NOMO-1 (cell line): ENCODE data around the gene TKTL1.
"Not testable (repeated sequence)": the region's sequence is repeated elsewhere in the genome, so short reads cannot be mapped to it uniquely, and the experiment has no call there.

Source experiments
- DNase-seq, 2 experiments: peaks; one replicate each; lab custom pipeline; 2025; ENCODE audit not compliant: unreplicated experiment in 2 of 2; lab: John Stamatoyannopoulos, UW

The TKTL1 gene, protein sequence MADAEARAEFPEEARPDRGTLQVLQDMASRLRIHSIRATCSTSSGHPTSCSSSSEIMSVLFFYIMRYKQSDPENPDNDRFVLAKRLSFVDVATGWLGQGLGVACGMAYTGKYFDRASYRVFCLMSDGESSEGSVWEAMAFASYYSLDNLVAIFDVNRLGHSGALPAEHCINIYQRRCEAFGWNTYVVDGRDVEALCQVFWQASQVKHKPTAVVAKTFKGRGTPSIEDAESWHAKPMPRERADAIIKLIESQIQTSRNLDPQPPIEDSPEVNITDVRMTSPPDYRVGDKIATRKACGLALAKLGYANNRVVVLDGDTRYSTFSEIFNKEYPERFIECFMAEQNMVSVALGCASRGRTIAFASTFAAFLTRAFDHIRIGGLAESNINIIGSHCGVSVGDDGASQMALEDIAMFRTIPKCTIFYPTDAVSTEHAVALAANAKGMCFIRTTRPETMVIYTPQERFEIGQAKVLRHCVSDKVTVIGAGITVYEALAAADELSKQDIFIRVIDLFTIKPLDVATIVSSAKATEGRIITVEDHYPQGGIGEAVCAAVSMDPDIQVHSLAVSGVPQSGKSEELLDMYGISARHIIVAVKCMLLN

DNA sequence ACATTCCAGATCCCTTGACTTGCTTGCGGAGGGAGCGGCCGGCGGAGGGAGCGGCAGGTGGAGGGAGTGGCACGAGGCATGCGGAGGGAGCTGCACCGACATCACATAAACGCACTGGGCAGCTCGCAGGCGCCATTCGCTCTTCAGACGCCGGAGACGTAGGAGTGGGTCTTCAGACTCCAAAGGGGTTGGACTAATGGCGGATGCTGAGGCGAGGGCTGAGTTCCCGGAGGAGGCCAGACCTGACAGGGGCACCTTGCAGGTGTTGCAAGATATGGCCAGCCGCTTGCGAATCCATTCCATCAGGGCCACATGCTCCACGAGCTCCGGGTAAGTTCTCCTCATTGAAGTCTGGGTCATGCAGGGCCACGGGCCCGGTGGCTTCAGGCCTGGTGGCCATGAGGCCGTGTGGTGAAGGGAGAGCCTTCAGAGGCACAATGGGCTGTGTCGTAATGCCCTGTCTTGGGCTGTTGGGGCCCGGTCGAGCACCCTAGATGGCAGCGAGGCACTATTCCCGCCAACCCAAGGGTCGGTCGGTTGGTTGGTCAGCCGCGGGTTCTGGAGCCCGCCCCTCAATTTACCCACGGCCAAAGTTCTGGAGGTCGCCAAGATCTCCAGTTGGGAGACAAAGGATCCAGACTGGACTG, at the start of gene TKTL1:
Gene TKTL1, plus strand, starts transcription at position 132 of the 647 bp plus-strand sequence. Its CDS starts 65 bp downstream, at position 197.
- no peak for DNase-seq

DNA sequence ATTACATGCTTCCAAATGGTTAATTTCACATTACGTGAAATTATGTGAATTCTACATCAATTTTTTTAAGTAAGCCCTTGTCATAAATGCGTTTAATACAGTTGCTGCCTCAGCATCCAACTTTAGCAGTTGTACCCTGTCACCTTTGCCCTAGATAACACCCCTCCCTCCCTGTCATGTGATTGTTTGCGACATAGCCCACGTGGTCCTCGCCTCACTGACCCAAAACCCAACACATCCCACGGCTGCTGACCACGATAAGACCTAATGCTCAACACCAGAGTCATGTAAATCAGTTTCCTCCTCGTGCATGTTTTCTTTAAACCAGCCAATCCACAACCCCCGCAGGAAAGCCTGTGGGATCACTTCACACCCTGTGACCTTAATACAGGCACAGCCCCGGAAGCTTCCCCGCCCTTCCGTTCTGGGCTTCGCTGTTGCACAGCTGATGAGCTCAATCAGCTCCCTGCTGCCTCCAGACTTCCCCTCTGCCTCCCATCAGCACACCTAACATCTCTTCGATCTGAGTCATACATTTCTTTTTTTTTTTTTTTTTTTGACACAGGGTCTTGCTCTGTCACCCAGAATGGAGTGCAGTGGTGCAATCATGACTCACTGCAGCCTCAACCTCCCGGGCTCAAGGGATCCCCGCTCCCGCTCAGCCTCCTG, 48.1 kb upstream of the TKTL1 start:
- DNase-seq: not testable (repeated sequence)

DNA sequence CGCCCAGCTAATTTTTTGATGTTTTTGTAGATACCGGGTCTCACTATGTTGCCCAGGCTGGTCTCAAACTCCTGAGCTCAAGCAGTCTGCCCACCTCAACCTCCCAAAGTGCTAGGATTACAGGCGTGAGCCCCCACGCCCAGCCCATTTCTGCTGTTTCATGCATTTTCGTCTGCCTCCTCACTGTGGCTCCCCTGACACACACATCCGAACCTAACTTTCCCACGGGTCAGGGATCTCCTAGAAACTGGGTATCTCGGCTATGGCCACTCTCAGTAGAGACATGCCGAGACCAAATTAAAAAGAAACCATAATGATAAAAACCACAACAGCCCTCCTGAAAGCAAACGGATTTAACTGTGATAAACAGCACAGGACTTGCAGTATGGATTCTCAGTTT, 47.5 kb upstream of the TKTL1 start:
- not testable (repeated sequence) for DNase-seq

DNA sequence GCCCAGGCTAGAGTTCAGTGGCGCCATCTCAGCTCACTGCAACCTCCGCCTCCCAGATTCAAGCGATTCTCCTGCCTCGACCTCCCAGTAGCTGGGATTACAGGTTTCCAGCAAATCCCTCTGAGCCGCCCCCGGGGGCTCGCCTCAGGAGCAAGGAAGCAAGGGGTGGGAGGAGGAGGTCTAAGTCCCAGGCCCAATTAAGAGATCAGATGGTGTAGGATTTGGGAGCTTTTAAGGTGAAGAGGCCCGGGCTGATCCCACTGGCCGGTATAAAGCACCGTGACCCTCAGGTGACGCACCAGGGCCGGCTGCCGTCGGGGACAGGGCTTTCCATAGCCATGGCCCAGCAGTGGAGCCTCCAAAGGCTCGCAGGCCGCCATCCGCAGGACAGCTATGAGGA, 38.3 kb upstream of the TKTL1 start, which contains the start of gene OPN1MW3:
Gene OPN1MW3, plus strand, starts transcription at position 301 of the 400 bp plus-strand sequence. Its CDS starts 38 bp downstream, at position 339.
- DNase-seq: not testable (repeated sequence)

DNA sequence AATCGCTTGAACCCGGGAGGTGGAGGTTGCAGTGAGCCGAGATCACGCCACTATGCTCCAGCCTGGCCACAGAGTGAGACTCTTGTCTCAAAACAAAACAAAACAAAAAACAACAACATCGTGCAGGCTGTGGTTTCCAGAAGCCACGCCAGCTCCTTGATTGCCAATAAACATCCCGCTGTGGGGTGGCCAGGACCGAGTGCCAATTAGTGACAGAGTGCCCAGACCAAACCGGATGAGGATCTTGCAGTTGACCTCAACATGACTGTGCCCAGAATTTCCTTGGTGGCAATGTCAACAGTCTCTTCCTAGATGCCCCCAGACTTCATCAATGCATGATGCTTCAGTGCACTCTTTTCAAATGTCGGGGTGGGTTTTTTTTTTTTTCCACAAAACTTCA, 36.9 kb upstream of the TKTL1 start:
- DNase-seq: not testable (repeated sequence)

DNA sequence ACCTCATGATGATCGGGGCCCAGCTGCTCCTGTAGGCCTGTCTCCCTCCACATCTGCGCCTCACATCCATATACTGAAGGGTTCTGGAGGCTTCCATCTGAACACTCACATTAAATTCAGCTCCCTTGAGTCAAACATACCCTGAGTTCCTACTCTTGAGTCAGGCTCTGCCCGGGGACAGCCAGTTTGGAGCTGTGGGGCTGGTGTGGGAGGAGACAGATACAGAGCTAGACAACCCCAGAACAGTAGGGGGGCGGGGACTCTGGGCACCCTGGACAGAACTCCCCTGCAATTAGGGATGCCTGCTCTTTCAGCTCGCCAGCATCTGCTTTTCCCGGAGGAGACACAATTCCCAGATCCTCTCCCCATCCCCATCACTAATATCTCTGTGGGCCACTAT, 32.5 kb upstream of the TKTL1 start:
- not testable (repeated sequence) for DNase-seq

DNA sequence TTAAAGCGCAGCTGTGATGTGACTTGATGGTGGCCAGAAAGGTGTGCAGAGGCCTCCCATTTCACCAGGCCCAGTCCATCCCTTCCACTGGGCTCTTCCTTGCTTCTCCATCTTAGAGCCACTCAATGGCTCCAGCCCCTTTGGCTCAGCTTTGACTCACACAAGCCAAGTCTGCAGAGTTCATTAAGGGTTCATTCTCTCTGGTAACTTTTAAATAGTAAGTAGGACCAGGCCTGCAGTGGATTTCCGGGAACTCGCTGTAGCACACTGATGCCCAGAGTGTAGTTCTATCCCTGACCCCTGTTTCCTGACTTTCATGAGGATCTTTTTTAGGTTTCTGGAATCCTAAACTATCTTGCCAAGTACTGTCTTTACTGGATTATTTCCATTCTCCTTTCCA, 26.4 kb upstream of the TKTL1 start:
- not testable (repeated sequence) for DNase-seq

DNA sequence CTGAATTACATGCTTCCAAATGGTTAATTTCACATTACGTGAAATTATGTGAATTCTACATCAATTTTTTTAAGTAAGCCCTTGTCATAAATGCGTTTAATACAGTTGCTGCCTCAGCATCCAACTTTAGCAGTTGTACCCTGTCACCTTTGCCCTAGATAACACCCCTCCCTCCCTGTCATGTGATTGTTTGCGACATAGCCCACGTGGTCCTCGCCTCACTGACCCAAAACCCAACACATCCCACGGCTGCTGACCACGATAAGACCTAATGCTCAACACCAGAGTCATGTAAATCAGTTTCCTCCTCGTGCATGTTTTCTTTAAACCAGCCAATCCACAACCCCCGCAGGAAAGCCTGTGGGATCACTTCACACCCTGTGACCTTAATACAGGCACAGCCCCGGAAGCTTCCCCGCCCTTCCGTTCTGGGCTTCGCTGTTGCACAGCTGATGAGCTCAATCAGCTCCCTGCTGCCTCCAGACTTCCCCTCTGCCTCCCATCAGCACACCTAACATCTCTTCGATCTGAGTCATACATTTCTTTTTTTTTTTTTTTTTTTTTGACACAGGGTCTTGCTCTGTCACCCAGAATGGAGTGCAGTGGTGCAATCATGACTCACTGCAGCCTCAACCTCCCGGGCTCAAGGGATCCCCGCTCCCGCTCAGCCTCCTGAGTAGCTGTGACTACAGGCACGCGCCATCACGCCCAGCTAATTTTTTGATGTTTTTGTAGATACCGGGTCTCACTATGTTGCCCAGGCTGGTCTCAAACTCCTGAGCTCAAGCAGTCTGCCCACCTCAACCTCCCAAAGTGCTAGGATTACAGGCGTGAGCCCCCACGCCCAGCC, 10.9 kb upstream of the TKTL1 start:
- DNase-seq: not testable (repeated sequence)

DNA sequence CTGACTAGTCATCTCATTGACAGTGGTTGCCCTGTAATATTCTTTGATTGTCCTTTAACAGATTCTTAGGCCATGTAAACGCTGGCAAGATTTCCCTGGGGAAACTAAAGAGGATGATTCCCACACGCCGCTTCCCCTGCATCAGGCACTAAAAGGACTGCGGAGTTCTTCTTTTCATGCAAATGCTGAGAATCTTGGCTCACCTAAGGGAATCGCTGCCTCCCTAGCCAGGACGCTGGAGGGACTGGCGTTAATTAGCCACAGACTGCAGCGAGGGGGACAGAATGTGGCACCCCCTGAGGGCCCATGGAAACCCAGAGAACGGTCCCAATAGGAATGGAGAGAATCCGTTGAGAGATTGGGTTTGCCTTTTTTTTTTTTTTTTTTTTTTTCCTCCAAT, 9.2 kb upstream of the TKTL1 start:
- DNase-seq: not testable (repeated sequence)

DNA sequence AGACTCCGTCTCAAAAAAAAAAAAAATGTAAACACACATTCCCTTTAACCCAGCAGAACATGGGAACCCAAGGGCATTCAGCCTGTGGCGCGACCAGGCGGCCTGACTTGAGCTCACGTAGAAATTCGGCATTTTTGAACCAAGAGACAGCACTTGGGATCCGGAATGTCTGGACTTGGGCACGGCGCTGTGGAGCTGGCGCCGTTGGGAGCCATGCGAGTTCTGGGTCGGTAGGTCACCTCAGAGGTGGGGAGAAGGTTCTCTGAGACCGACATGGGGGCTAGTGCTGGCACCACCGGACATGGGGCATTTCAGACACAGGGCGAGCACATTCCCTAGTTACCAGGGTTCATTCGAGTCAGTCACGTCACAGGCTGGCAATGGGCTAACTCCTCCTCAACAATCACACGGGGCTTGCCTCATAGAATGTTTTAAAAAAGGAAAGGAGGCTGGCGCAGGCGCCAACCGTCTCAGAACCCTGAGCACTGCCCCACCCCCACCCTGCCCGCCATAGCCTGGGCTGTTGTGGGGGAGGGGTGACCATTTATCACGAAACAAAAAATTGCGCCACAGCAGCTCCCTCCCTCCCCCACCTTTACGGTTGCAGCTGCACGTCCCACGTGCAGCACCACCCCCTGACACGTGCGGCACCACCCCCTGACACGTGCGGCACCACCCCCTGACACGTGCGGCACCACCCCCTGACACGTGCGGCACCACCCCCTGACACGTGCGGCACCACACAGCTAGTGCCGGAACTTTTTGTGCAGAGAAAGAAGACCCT, 612 bp upstream of the TKTL1 start, which contains the start of gene TEX28:
Gene TEX28, minus strand, starts transcription at position 334 of the 784 bp plus-strand sequence. CDS start 3,007 bp downstream, outside the sequence.
- DNase-seq: peak; percentile 52 to 53

DNA sequence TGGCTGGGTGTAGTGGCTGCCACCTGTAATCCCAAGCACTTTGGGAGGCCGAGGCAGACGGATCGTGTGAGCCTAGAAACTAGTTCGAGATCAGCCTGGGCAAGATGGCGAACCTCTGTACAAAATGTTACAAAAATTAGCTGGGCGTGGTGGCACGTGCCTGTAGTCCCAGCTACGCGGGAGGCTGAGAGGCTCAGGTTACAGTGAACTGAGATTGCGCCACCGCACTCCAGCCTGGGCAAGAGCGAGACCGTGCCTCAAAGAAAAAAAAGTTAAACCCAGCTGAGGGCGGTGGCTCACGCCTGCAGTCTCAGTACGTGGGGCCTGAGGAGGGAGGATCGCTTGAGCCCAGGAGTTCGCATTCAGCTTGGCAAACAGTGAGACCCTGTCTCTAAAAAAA, 1.1 kb downstream of the TKTL1 start:
- DNase-seq: no peak

DNA sequence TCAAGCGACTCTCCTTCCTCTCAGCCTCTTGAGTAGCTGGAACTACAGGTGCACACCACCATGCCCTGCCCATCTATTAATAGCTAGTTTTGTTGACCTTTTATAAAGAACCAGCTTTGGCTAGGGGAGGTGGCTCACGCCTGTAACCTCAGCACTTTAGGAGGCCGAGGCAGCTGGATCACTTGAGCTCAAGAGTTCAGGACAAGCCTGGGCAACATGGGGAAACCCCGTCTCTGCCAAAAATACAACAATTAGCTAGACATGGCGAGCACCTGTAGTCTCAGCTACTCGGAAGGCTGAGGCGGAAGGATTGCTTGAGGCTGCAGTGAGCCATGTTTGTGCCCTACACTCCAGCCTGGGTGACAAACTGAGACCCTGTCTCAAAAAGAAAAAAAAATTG, 2.7 kb downstream of the TKTL1 start:
- no peak for DNase-seq

DNA sequence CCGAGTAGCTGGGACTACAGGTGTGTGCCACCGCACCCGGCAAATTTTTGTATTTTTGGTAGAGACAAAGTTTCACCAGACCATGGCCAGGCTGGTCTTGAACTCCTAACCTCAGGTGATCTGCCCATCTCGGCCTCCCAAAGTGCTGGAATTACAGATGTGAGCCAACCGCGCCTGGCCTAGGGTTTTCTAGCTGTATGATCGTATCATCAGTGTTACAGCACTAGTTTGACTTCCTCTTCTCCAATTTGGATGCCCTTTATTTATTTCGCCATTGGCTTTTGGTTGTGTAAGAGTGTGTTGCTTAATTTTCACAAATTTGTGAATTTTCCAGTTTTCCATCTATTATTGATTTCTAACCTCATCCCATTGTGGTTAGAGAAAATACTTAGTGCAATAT, 5.2 kb downstream of the TKTL1 start:
- peak; percentile 65 to 74 for DNase-seq

DNA sequence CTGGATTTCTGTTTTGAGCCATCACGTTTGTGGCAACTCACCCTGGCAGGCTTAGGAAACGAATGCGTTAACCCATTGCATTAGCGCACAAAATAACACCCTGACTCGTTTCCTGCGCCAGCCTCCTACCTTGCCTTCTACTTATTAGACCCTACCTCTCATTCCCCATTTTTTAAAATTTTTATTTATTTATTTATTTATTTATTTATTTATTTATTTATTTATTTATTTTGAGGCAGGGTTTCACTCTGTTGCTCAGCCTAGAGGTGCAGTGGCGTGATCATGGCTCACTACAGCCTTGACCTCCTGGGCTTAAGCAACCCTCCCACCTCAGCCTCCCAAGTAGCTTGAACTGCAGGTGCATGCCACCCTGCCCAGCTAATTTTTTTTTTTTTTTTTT, 7.4 kb downstream of the TKTL1 start:
- DNase-seq: not testable (repeated sequence)

DNA sequence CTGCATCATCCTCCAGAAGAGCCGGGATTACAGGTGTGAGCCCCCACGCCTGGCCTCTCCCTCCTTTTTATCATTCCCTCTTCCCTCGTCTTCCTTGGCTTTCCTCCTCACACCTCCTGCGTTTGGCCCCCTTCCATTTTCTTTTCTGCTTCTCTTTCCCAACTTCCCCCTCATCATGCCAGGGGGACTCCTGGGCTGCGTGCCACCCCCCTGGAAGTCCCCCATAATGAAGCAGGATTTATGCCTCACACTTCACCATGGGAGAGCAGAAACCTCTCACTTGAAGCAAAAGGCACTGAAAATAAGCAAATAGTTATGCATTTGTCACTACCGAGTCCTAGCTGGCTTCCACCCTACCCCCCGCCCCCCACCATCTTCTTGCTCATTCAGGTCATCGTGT, 7.9 kb downstream of the TKTL1 start:
- no peak for DNase-seq

DNA sequence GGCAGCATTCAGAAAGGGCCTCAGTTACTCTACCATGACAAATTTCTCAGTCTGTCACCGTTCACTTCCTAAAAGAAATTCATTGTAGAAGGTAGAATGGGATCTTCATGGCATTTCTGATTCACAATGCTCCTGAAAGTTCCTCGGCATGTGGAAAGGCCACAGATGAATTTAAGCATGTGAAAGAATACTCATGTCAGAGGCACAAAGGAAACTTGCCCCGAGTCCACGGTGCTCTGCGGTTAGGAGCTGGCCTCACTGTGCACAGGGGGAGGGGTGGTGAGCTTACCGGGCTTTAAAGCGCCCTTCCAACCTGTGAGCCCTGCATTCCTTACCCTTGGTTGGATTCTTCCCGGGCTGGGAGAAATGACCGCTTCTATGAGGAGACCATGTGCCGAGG, 9.3 kb downstream of the TKTL1 start:
- peak in 1 of 2 experiments; percentile 26 for DNase-seq

DNA sequence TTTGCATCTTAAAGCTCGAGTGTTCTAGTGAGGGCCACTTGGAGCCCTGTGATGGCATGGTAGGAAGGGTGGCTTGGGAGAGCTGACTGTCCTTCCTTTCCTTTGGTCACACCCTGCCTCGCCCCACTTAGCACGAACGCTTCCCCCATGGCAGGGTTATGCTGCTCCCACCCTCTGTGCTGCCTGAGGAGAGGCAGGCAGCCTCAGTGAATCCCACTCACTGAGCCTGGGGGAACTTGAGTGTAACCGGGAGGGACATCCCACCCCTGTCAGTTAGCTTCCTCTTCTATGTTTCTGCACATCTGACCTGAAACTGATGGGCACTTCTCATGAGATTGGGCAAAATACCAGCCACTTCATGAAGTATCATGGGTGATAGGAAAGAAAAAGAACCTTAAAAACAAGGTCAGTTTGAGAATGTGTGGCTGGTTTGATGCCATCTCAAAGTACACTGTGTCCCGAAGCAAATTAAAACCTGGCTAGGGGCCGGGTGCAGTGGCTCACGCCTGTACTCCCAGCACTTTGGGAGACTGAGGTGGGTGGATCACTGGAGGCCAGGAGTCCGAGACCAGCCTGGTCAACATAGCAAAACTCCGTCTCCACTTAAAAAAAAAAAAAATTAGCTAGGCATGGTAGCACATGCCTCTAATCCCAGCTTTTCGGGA, 10.1 kb downstream of the TKTL1 start:
- peak in 1 of 2 experiments; percentile 41 for DNase-seq

DNA sequence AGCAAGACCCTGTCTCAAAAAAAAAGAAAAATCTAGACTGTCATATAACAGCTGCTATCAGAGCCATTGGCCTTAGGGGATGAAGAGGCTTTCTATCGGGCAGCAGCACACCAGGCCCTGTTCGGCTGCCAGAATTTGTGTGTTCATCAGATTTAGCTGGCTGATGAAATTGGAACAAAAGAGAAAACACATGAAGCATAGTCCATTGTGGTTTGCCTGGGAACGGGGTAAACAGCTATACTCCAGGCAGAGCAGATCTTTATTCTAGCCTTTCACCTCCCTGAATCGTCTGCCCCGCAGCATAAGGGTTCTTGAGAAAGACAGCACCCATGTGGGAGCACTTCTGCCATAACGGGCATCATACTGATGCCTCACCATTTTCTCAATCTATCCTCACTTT, 11.6 kb downstream of the TKTL1 start:
- no peak for DNase-seq
